Measurements from ENCODE around the gene TRIM17. TPM values are rescaled to one million over a fixed set of nuclear protein-coding genes. Genes with fewer than 3 reads are reported as not detected.

Gene TRIM17
- total and polyA plus RNA-seq, 2 experiments from 2014 or later: 11.8 to 17.9 TPM

DNA sequence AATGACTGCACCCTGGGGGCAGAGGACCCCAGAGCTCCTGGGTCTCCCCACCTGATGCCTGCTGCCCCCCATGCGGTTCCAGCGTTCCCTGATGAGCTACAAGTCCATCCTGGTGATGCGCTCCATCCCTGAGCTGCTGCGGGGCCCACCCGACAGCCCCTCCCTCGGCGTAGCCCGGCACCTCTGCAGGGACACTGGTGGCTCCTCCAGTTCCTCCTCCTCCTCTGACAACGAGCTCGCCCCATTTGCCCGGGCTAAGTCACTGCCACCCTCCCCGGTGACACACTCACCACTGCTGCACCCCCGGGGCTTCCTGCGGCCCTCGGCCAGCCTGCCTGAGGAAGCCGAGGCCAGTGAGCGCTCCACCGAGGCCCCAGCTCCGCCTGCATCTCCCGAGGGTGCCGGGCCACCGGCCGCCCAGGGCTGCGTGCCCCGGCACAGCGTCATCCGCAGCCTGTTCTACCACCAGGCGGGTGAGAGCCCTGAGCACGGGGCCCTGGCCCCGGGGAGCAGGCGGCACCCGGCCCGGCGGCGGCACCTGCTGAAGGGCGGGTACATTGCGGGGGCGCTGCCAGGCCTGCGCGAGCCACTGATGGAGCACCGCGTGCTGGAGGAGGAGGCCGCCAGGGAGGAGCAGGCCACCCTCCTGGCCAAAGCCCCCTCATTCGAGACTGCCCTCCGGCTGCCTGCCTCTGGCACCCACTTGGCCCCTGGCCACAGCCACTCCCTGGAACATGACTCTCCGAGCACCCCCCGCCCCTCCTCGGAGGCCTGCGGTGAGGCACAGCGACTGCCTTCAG is 45.5 kb downstream of the TRIM17 start:
- TF ChIP-seq, protein P1, sequence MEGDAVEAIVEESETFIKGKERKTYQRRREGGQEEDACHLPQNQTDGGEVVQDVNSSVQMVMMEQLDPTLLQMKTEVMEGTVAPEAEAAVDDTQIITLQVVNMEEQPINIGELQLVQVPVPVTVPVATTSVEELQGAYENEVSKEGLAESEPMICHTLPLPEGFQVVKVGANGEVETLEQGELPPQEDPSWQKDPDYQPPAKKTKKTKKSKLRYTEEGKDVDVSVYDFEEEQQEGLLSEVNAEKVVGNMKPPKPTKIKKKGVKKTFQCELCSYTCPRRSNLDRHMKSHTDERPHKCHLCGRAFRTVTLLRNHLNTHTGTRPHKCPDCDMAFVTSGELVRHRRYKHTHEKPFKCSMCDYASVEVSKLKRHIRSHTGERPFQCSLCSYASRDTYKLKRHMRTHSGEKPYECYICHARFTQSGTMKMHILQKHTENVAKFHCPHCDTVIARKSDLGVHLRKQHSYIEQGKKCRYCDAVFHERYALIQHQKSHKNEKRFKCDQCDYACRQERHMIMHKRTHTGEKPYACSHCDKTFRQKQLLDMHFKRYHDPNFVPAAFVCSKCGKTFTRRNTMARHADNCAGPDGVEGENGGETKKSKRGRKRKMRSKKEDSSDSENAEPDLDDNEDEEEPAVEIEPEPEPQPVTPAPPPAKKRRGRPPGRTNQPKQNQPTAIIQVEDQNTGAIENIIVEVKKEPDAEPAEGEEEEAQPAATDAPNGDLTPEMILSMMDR (IDR thresholded peaks at IDR 0.05; ENCODE audit: low read depth, low read length): no peak
- Histone ChIP-seq H3K36me3 (peaks cover 31% of the 10 kb centered on the region), H3K27ac (peak overlapping the region; percentile 48), H3K4me3 (no peak overlapping the region), H3K4me1 (ENCODE audit: low read depth) (peaks cover 45% of the 10 kb centered on the region), H3K27me3 (no peaks in the 10 kb centered on the region), H3K9me3 (ENCODE audit: low read depth) (no peaks in the 10 kb centered on the region)
- DNase-seq (ENCODE audit: low read depth in 1 of 2, low spot score in 1 of 2): no peak

DNA sequence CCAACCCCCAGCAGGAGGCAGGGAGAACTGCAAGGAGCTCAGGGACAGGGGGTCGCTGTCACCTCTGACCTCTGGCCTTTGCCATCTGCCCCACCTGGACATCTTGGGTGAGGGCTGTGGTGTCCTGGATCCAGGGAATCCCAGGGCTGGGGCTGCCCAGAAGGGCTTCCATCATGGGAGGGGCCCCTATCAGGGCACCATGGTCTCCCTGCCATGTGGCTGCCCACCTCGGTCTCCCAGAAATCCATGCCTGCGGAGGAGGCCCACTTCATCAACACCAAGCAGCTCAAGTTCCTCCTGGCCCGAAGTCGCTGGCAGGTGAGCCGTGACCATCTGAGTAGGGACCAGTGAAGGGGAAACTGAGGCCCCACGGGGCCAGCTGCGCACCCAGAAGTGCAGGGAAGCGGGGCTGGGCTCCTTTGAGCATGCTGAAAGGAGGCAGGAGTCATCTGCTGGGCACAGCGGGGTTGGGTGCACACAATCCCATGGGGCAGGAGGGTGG is 46.2 kb downstream of the TRIM17 start:
- TF ChIP-seq, protein P1 (IDR thresholded peaks at IDR 0.05; ENCODE audit: low read depth, low read length): no peak
- Histone ChIP-seq H3K4me3 (no peak overlapping the region), H3K9me3 (ENCODE audit: low read depth) (no peaks in the 10 kb centered on the region), H3K27me3 (no peaks in the 10 kb centered on the region), H3K4me1 (ENCODE audit: low read depth) (peaks cover 45% of the 10 kb centered on the region), H3K36me3 (peaks cover 25% of the 10 kb centered on the region), H3K27ac (peak overlapping the region; percentile 98)
- DNase-seq (ENCODE audit: low read depth in 1 of 2, low spot score in 1 of 2): no peak

DNA sequence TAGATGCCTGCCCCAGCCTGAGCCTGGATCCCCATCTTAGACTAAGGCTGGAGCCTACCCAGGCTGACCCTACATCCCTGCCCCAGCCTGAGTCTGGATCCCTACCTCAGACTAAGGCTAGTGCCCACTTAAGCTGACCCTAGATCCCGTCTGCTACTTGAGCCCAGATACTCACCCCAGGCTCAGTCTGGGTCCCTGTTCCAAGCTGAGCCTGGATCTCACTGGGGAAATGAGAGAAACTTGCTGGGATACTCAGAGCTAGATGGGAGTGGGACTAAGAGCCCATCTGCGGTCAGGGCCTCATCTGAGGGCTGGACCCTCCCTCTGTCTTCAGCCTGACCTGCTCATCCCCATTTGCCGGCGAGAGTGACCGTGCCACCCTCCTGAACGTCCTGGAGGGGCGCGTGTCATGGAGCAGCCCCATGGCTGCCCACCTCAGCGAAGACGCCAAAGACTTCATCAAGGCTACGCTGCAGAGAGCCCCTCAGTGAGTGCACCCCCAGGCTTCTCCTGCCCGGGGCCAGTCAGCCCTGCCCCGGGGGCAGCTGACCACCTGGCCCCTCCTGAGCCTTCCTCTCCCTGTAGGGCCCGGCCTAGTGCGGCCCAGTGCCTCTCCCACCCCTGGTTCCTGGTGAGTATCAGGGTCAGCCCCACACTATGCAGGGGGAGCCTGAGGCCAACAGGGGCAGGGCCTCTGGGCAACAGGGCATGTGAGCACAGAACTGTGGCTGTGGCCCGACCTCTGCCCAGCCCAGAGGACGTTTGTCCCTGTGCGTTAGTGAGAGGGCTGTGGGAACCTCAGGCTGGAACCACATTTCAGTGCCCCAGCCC is 46.8 kb downstream of the TRIM17 start:
- Histone ChIP-seq H3K36me3 (peaks cover 21% of the 10 kb centered on the region), H3K27me3 (no peaks in the 10 kb centered on the region)
- peak in 1 of 2 donors; percentile 41 for DNase-seq (ENCODE audit: low read depth in 1 of 2, low spot score in 1 of 2)

DNA sequence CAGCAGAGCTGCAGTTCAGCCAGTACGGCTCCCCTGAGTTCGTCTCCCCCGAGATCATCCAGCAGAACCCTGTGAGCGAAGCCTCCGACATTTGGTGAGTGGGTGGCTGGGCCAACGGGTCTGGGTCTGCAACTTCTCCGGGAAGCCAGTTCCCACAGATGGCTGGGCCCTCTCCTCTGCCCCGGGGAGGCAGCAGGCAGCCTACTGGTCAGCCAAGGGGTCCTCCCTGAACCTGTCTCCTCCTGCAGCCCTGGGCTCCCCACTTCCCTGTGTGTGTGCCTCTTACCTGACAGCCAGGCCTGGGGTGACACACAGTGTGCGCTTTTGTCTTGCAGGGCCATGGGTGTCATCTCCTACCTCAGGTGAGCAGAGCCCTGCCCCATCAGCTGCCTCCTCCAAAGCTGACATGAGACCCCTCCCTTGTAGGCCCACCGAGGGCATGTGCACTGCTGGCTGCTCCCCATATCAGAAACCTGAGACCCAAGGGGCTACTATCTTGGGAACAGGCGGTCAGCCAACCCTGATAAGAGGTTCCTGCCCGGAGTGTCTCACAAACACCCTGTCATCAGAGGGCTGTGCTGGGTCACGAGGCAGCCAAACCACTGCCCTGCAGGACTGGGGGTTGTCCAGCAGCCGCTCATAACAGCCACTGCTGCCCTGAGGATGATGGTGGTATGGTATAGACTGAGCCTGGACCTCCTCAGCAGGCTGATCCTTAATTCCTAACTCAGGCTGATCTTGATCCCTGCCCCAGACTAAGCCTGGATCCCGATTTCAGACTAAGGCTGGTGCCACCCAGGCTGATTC is 47.7 kb downstream of the TRIM17 start:
- peak; percentile 77 to 97 for DNase-seq (ENCODE audit: low read depth in 1 of 2, low spot score in 1 of 2)
- Histone ChIP-seq H3K4me1 (ENCODE audit: low read depth) (peaks cover 45% of the 10 kb centered on the region), H3K36me3 (peaks cover 13% of the 10 kb centered on the region), H3K4me3 (no peak overlapping the region), H3K9me3 (ENCODE audit: low read depth) (no peaks in the 10 kb centered on the region), H3K27me3 (no peaks in the 10 kb centered on the region), H3K27ac (peak overlapping the region; percentile 98)
- TF ChIP-seq, protein P1 (IDR thresholded peaks at IDR 0.05; ENCODE audit: low read depth, low read length): no peak

More for the DNA sequence above, 46.8 kb downstream of the TRIM17 start:
- Histone ChIP-seq H3K4me3 (no peak overlapping the region), H3K9me3 (ENCODE audit: low read depth) (no peaks in the 10 kb centered on the region), H3K27ac (peak overlapping the region; percentile 98), H3K4me1 (ENCODE audit: low read depth) (peaks cover 45% of the 10 kb centered on the region)
- TF ChIP-seq, protein P1 (IDR thresholded peaks at IDR 0.05; ENCODE audit: low read depth, low read length): no peak

All from cardiac muscle cell (in vitro differentiated cells and primary cell).